ENCODE results near the gene PIK3R1.

- TF ChIP-seq CTCF (IDR thresholded peaks at IDR 0.05) (no peak), POLR2A (IDR thresholded peaks at IDR 0.05) (no peak)
These were observed 125.5 kb downstream of the PIK3R1 start for GRCh38 chr5:68341006-68341405.

Data from Peyer's patch (tissue), 4 donors.